GM21619 (cell line): ENCODE results near the gene LYSMD1.
"Not testable (repeated sequence)": the region's sequence is repeated elsewhere in the genome, so short reads cannot be mapped to it uniquely, and the experiment has no call there.

ENCODE experiments used
- ATAC-seq: cut with Tn5 transposase; IDR thresholded peaks from one replicate; pipeline ENCODE4 v1.9.1; 2021; ENCODE audit not compliant: unreplicated experiment

Gene LYSMD1

GRCh38 chr1:151165738-151166504, at the start of gene LYSMD1, which contains the start of gene SCNM1:
Gene LYSMD1, minus strand, starts transcription at chr1:151165902. Its CDS starts 644 bp downstream, at chr1:151165258.
Gene SCNM1, plus strand, starts transcription at chr1:151166144. Its CDS starts 9 bp downstream, at chr1:151166153.
- peak; percentile 87 for ATAC-seq

- ATAC-seq, result no peak
Measured at GRCh38 chr1:151213560-151213959, 47.9 kb upstream of the LYSMD1 start.

- ATAC-seq, result no peak
Measured at GRCh38 chr1:151211972-151212705, 46.4 kb upstream of the LYSMD1 start.

- ATAC-seq, result no peak
Measured at GRCh38 chr1:151210830-151211229, 45.1 kb upstream of the LYSMD1 start.

GRCh38 chr1:151205381-151205965, 39.8 kb upstream of the LYSMD1 start:
- ATAC-seq, result not testable (repeated sequence)

GRCh38 chr1:151199873-151200581, 34.3 kb upstream of the LYSMD1 start:
- no peak for ATAC-seq

GRCh38 chr1:151198254-151199127, 32.8 kb upstream of the LYSMD1 start, which contains the start of gene PIP5K1A:
Gene PIP5K1A, plus strand, starts transcription at chr1:151198552. Its CDS starts 445 bp downstream, at chr1:151198997.
- peak; percentile 75 for ATAC-seq

GRCh38 chr1:151197863-151198253, 32.2 kb upstream of the LYSMD1 start:
- no peak for ATAC-seq

- no peak for ATAC-seq
Measured at GRCh38 chr1:151196292-151196800, 30.6 kb upstream of the LYSMD1 start.

GRCh38 chr1:151194894-151195594, 29.3 kb upstream of the LYSMD1 start:
- not testable (repeated sequence) for ATAC-seq

GRCh38 chr1:151193856-151194255, 28.2 kb upstream of the LYSMD1 start:
- ATAC-seq, result no peak

GRCh38 chr1:151193304-151193703, 27.6 kb upstream of the LYSMD1 start:
- no peak for ATAC-seq

- no peak for ATAC-seq
Measured at GRCh38 chr1:151192047-151192446, 26.3 kb upstream of the LYSMD1 start.

- peak; percentile 85 for ATAC-seq
Measured at GRCh38 chr1:151189637-151190445, 24.1 kb upstream of the LYSMD1 start, which contains the start of gene VPS72. Gene VPS72, minus strand, starts transcription at chr1:151190197. Its CDS starts 76 bp downstream, at chr1:151190121.

- not testable (repeated sequence) for ATAC-seq
Measured at GRCh38 chr1:151188667-151189066, 23.0 kb upstream of the LYSMD1 start.

- no peak for ATAC-seq
Measured at GRCh38 chr1:151187205-151187604, 21.5 kb upstream of the LYSMD1 start.

- ATAC-seq, result no peak
Measured at GRCh38 chr1:151184211-151184610, 18.5 kb upstream of the LYSMD1 start.

- no peak for ATAC-seq
Measured at GRCh38 chr1:151176514-151177045, 10.9 kb upstream of the LYSMD1 start.
